Ishikawa (cell line): ENCODE results near the gene ST8SIA2.

ENCODE experiments used
- CEBPB ChIP-seq: IDR thresholded peaks from 2 replicates; pipeline ENCODE4 v1.6.1; 2012
- CREB1 ChIP-seq: IDR thresholded peaks from 2 replicates; pipeline ENCODE4 v1.6.1; 2012; ENCODE audit warnings: low read depth
- EGR1 ChIP-seq: IDR thresholded peaks from 2 replicates; pipeline ENCODE4 v1.6.1; 2012
- EP300 ChIP-seq: IDR thresholded peaks from 2 replicates; pipeline ENCODE4 v1.6.1; 2012; ENCODE audit warnings: borderline replicate concordance
- TAF1 ChIP-seq: IDR thresholded peaks from 2 replicates; pipeline ENCODE4 v1.6.1; 2012; ENCODE audit warnings: low read depth, mild to moderate bottlenecking
- TF ChIP-seq, protein P1 (sequence below): IDR thresholded peaks from 2 replicates; pipeline ENCODE4 v1.6.1; 2012; ENCODE audit warnings: low read depth, mild to moderate bottlenecking
- TF ChIP-seq, protein P2 (sequence below): IDR thresholded peaks from 2 replicates; pipeline ENCODE4 v1.6.1; 2012
- TF ChIP-seq, protein P3 (sequence below): IDR thresholded peaks from 2 replicates; pipeline ENCODE4 v1.6.1; 2012

DNA sequence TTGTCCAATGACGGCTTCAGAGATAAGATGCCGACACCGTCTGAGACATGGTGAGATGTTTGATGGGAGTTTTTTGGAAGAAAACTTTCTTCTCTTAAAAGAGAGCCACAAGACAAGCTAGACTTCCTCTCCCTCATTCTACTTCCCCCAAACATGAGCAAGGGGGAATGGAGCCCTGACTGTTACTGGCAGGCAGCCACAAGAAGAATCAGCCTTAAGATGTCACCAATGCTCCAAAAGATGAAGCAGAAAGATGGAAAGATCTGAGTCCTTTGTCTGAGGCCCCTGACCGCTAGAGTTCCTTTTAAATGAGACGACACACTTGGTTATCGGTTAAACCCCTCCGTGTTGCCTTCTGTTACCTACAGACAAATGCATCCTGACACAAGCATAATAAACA lies 108.7 kb downstream of the ST8SIA2 start:
- TF ChIP-seq, protein P1, sequence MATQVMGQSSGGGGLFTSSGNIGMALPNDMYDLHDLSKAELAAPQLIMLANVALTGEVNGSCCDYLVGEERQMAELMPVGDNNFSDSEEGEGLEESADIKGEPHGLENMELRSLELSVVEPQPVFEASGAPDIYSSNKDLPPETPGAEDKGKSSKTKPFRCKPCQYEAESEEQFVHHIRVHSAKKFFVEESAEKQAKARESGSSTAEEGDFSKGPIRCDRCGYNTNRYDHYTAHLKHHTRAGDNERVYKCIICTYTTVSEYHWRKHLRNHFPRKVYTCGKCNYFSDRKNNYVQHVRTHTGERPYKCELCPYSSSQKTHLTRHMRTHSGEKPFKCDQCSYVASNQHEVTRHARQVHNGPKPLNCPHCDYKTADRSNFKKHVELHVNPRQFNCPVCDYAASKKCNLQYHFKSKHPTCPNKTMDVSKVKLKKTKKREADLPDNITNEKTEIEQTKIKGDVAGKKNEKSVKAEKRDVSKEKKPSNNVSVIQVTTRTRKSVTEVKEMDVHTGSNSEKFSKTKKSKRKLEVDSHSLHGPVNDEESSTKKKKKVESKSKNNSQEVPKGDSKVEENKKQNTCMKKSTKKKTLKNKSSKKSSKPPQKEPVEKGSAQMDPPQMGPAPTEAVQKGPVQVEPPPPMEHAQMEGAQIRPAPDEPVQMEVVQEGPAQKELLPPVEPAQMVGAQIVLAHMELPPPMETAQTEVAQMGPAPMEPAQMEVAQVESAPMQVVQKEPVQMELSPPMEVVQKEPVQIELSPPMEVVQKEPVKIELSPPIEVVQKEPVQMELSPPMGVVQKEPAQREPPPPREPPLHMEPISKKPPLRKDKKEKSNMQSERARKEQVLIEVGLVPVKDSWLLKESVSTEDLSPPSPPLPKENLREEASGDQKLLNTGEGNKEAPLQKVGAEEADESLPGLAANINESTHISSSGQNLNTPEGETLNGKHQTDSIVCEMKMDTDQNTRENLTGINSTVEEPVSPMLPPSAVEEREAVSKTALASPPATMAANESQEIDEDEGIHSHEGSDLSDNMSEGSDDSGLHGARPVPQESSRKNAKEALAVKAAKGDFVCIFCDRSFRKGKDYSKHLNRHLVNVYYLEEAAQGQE, result no peak
- TF ChIP-seq, protein P2, sequence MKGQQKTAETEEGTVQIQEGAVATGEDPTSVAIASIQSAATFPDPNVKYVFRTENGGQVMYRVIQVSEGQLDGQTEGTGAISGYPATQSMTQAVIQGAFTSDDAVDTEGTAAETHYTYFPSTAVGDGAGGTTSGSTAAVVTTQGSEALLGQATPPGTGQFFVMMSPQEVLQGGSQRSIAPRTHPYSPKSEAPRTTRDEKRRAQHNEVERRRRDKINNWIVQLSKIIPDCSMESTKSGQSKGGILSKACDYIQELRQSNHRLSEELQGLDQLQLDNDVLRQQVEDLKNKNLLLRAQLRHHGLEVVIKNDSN, result no peak
- no peak for TF ChIP-seq EP300
- TF ChIP-seq, protein P3, sequence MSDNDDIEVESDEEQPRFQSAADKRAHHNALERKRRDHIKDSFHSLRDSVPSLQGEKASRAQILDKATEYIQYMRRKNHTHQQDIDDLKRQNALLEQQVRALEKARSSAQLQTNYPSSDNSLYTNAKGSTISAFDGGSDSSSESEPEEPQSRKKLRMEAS, result no peak
- no peak for TF ChIP-seq CREB1
- TF ChIP-seq CEBPB, result no peak
- no peak for TF ChIP-seq EGR1
- no peak for TF ChIP-seq TAF1
